GM19328 (cell line): Measurements from ENCODE around the gene KANSL1.
"Not testable (repeated sequence)": the region's sequence is repeated elsewhere in the genome, so short reads cannot be mapped to it uniquely, and the experiment has no call there.

ENCODE experiments used
- ATAC-seq: cut with Tn5 transposase; IDR thresholded peaks from one replicate; pipeline ENCODE4 v1.9.1; 2021; ENCODE audit warnings: mild to moderate bottlenecking, moderate library complexity; ENCODE audit not compliant: unreplicated experiment

Gene KANSL1

DNA sequence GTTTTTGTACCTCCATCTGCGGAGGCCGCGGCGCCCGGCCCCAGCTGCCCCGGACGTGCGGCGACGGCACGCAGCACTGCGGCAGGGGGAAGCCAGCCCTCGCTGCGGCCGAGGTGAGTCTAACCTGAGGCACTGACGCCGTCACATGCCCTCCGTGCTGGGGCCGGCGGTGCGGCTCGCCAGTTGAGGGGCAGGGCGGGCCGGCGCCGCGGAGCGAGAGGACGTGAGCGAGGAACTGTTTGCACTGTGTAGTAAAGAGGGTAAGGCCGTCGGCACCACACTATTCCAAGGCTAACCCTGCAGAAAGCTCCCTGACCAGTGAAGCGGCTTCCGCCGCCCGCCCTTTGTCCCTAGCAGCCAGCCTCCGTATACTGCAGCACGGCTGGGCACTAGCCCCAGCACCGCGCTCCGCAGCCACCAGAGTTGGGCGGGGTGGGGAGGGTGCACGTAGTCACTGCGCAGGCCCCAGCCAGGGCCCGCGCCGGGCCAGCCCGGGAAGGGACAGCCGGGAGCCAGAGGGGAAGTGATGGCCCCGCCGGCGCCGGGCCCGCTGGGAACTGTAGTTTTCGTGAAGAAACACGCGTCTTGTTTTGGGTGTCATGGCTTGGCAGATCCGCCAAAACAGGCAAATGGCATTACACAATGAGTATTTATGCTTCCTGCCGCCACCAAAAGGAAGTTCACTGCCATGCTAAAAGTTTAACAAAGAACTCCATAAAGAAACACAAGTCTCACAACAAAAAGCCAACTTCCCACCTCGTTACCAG lies 580 bp upstream of the KANSL1 start:
- ATAC-seq = peak; percentile 42

DNA sequence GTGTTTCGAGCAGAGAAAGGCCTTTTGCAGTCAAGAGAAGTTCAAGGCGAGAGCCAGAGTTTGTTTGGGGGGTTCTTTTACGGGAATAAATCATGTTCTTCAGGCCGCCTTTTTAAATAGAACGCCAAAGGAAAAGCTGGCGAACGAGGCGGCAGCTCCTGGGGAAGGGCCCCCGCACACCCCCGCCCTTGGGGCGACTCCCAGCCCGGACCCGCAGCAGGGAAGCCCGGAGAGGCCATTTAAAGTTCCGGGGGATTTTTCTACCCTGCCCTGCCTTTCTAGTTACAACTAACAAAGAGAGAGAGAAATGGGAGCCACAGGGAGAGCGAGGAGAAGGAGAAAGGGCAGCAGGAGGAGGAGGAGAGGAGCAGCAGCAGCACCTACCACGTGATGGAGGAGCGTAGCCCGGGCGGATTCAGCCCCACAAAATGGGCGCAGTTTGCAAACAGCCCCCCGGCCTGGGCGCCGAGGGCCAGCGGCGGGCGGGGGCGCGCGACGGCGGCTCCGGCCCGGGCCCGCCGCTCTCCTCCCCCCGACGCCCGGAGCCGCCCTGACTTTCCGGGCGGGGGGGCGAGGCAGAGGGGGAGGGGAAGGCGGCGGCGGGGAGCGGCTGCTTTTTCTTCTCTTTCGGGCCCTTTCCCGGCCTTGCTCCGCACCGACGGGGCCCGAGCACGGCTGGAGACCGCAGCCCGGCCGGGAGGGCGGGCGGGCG lies 634 bp downstream of the KANSL1 start:
- ATAC-seq = peak; percentile 33

DNA sequence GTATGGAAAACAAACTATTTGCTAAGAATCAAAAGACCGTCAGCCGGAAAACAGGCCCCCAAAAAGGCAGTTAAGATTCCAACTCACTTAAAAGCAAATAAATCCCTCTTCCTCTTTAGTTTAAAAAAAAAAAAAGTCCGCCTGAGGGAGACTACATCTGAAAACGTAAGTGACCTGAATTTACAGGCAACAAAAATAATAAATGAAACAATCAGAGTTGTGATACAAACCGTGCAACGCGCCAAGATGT lies 1.1 kb downstream of the KANSL1 start:
- ATAC-seq = no peak

DNA sequence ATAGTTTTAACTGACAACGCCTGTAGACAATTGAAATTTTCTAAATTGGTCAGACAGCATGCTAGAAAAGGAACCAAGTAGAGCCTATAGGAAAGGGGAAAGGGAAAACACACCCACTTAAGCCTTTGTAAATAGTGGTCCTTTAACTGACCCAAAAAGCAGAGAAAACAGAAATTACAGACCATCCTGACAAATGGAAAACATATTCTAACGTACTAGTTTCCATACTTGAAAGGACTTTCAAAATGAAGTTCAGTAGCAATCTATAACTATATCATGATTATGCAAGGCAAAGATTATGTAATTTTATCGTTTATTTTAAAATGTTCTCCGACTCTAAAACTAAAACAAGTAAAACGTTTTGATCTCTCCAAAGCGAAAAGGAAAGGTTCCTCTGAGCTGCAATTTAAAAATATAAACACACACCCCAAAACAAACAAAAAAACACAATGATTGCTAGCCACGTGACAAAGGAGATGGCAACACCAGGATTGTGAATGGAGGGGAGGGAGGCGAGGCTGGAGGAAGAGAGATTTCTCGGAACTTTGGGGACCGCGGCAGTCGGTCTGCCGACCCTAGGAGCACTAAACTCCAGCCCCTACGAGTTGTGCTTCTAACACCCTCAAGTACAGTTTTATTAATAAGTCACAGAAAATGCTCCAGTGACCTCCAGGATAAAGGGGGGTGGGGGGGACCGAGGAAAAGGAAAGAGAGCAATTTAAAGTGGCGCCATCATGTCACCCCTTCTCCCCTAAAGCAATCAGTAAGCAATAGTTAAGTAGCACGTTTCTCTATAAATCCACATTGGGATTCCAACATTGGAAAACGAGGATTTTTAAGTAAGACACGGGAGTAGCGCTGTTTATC lies 1.7 kb downstream of the KANSL1 start:
- ATAC-seq = no peak

DNA sequence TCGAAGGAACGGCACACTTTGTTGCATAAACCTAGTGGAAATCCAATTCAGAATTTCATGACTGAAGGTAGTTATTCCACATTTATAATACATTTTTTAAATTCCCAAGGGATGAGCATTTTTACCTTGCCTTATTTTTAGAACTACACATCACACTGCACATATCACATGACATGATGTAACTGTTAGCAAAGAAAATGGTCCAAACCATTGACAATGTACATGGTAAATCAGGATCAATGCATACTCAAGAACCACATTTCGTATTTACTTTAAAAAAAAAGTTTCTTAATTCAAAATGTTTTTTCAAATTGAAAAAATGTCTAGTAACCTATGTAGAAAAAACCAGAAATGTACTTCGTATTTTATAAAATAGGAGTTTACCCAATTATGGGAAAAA lies 2.5 kb downstream of the KANSL1 start:
- ATAC-seq = no peak

DNA sequence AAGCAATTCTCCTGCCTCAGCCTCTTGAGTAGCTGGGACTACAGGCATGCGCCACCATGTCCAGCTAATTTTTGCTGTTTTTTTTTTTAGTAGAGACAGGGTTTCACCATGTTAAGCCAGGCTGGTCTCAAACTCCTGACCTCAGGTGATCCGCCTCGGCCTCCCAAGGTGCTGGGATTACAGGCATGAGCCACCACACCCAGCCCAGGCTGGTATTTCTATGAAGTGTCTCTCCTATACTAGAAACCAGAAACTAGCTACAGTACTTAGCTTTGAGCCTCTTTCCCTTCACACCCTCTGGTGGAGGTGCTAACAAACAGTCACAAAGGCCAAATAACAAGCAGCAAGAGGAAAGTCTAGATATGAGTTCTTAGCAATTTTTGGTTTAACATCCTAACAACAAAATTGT lies 6.4 kb downstream of the KANSL1 start:
- ATAC-seq = not testable (repeated sequence)

DNA sequence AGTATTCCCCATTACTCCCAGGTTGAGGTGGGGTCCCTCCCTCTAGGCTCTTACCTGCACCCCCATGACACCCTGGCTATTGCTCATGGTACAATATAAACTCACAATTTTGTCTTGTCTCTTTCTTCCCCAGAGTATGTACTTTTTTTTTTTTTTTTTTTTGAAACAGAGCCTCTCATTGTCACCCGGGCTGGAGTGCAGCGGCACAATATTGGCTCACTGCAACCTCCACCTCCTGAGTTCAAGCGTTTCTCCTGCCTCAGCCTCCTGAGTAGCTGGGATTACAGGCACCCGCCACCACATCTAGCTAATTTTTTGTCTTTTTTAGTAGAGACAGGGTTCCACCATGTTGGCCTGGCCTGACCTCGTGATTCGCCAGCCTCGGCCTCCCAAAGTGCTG lies 8.5 kb downstream of the KANSL1 start:
- ATAC-seq = no peak

DNA sequence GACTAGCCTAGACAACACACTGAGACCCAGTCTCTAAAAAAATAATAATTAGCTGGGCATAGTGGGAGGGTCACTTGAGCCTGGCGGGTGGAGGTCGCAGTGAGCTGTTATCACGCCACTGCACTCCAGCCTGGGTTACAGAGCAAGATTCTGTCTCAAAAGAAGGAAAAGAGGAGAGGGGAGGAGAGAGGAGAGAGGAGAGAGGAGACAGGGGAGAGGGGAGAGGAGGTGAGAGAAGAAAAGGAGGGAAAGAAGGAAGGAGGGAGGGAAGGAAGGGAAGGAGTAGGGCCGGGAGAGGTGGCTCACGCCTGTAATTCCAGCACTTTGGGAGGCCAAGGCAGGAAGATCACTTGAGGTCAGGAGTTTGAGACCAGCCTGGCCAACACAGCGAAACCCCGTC lies 9.8 kb downstream of the KANSL1 start:
- not testable (repeated sequence) for ATAC-seq

DNA sequence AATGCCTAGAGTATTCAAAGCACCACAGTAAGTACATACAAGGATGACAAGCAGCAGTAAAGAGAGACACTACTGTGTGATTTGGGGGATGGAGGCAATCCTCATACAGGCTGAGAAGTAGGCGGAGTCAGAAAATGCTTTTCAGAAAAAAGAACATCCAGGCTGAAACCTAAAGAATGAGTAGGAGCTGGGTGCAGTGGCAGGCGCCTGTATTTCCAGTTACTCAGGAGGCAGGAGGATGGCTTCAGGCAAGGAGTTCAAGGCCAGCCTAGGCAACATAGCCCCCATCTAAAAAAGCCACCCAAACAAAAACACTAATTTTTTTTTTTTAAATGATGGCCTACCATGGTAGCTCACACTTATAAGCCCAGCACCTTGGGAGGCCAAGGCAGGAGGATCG lies 10.3 kb downstream of the KANSL1 start:
- ATAC-seq = no peak

DNA sequence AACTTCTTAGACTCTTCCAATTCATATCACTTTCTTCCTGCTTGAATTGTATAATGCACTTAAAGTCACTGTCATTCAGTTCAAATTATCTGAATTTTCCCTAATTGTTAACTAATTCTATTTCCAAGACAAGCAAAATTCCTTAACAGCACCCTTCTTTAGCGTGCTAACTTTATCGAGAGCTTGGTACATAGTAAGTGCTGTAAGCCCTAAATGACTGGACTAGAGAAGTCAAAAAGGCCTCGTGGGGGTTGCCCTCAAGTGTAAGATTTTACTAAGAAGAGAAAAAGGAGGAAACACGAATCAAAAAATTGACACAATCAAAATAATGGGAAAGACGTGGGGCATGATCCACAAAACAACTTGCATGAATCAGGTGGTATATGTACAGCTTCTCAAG lies 11.3 kb downstream of the KANSL1 start:
- no peak for ATAC-seq

DNA sequence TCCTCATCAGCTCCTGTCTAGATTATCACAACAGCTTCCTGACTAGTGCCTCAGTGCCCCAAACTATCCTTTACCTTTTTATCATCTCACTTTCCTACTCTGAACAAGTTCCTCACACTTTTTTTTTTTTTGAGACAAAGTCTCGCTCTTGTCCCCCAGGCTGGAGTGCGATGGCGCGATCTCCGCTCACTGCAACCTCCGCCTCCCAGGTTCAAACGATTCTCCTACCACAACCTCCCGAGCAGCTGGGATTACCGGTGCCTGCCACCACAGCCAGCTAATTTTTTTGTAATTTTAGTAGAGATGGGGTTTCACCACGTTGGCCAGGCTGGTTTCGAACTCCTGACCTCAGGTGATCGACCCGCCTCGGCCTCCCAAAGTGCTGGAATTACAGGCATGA lies 11.9 kb downstream of the KANSL1 start:
- not testable (repeated sequence) for ATAC-seq

DNA sequence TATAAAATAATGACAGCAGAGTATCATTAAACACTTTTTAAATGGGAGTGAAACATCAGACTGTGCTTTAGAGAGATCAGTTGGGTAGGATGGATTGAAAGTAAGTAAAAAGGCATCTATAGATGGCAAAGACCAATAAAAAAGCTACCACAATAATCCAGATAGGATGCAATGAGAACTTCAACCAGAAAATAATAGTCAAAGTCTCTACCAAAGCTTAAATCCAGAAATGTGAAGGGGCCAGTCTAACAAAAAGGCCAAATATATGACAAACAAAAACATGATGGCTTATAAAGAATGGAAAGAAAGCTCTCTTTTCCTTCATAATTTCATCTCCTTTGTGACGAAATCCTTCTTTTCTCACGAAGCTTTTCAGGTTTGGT lies 12.3 kb downstream of the KANSL1 start:
- no peak for ATAC-seq

DNA sequence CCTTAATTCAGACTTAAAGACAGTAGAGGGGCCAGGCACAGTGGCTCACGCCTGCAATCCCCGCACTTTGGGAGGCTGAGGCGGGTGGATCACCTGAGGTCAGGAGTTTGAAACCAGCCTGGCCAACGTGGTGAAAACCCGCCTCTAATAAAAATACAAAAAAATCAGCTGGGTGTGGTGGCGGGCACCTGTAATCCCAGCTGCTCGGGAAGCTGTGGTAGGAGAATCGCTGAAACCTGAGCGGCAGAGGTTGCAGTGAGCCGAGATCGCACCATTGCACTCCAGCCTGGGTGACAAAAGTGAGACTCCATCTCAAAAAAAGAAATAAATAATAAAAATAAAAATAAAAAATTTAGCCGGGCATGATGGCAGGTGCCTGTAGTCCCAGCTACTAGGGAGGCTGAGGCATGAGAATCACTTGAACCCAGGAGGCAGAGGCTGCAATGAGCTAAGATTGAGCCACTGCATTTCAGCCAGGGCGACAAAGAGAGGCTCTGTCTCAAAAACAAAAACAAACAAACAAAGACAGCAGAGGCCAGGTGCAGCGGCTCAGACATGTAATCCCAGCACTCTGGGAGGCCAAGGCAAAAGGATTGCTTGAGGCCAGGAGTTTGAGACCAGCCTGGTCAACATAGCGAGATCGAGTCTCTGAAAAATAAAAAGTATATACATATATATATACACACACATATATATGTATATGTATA lies 12.9 kb downstream of the KANSL1 start:
- ATAC-seq = not testable (repeated sequence)

DNA sequence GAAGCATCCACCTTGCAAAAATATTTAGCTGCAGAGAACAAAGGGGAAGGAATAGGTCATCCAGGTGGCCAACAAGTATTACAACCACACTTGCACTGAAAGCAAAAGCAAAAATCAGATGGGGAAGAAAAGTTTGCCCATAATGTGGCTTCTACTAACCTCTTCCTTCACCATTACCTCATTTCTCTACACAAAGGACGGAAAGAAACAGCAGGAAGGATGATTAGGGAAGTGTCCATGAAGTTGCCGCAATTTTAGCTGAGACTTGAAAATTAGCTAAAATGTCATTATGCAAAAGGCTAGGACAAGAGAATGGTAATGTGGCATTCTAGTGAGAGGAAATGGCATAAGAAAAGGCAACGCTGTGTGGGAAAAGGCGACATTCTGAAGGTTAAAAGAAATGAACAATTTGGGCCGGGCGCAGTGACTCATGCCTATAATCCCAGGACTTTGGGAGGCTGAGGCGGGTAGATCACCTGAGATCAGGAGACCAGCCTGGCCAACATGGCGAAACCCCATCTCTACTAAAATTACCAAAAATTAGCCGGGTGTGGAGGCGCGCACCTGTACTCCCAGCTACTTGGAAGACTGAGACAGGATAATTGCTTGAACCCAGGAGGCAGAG lies 13.7 kb downstream of the KANSL1 start:
- no peak for ATAC-seq

DNA sequence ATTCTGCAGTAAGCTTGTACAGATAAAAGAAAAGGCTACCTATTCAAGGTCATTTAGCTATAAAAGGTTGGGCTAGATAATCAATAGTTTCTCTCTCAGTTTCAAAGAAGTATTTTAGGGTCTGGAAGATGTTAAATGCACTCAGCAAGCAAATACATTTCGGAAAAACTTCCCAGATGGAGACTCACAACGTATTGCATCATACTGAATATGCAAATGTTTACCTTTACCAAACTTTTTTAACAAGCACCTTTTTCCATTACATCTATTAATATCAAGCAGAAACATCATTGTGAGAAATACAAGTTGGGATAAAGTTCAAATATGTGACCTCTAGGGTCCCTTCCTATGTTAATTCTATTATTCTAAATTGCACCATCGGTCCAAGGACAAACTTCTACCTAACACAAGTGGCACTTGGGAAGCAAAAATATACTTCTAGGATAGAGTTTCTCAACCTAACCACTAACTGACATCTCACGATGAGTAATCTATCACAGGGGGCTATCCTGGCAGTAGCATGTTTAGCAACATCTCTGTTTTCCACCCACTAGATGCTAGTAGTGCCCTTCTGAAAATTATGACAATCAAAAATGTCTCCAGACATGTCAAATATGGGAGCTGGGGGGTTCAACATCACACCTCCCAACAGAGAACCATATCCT lies 14.5 kb downstream of the KANSL1 start:
- no peak for ATAC-seq

DNA sequence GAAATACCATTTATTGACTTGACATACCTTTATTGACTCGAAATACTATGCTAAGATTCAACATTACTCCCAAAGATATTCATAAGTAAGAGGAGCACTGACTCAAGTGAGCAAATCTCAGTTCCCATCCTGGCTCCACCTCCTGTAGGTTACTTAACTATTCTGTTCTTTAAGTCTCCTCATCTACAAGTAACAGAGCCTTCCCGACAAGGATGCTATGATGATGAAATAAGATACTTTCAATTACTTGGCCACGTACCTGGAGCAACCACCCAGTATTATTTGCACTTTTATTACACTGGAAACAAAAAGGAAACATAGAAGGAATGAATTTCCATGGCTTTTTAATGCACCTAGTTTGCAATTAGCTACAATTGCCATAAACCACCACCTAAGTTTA lies 16.3 kb downstream of the KANSL1 start:
- ATAC-seq = no peak

DNA sequence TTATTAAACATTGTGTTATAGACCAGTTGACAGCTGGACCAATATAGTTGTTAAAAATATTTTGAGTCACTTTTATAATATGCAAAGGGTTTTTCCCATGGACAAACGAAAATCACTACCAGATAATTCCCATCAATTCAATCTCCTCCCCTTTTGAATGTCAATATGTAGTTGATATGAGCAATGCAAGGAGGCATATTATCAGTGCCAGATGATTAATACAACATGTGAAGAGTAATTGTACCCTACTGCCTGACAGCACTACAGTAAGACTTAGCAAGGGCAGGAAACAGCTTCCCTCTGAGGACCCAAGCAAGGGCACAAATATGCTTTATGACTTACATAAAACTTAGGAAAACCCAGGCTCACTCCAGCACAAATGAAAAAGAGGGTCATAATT lies 17.3 kb downstream of the KANSL1 start:
- no peak for ATAC-seq

DNA sequence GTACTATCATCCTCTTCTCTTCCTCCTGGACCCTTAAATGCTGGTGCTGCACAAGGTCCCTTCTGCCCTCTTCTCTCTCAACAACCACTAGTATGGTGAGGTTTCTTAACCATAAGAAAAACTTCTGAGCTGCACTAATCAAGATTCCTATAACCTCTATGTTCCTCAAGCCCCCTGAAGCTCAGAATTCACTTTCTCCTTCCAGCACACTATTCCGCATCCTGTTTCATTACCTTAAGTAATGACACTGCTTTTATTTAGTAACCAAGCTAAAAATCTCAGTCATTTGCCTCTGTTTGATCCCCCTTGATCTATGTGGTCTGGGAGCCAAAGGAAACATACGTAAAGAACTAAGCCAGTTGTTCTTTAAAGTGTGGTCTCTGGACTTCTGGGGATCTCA lies 20.1 kb downstream of the KANSL1 start:
- no peak for ATAC-seq

DNA sequence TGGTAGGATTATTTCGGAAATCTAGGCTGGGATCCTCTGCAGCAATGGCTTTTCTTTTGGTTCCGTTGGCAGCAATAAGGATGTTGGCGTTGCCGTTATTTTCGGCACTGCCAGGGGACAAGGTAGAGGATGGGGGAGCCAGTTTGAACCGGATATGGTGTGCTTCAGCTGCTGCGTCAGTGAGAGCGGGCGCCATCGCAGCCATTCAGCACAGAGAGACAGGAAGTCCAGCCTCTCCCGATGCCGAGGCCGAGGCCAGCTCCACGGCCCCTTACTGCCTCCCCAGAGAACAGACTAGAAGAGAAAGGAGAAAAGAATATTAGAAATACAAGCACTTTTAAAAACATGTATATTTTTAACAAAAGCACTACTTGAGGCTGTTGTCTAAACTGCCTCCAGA lies 21.3 kb downstream of the KANSL1 start:
- ATAC-seq = no peak
